Breast epithelium (tissue), 3 donors: ENCODE measurements around the gene MEF2D.

Experiments used
- POLR2A ChIP-seq: fragments of 450-650 bp; IDR thresholded peaks from one replicate; pipeline ENCODE4 v1.6.1; 2016; ENCODE audit warnings: antibody characterized with exemption, mild to moderate bottlenecking, moderate library complexity
- TF ChIP-seq, protein P1 (sequence below), 3 donors: fragments of 450-650 bp; IDR thresholded peaks; one replicate each; pipeline ENCODE4 v1.5.1; 2016 to 2017; ENCODE audit warnings: antibody characterized with exemption in 3 of 3, mild to moderate bottlenecking in 3 of 3, moderate library complexity in 3 of 3

- TF ChIP-seq POLR2A, result no peak
- TF ChIP-seq, protein P1, sequence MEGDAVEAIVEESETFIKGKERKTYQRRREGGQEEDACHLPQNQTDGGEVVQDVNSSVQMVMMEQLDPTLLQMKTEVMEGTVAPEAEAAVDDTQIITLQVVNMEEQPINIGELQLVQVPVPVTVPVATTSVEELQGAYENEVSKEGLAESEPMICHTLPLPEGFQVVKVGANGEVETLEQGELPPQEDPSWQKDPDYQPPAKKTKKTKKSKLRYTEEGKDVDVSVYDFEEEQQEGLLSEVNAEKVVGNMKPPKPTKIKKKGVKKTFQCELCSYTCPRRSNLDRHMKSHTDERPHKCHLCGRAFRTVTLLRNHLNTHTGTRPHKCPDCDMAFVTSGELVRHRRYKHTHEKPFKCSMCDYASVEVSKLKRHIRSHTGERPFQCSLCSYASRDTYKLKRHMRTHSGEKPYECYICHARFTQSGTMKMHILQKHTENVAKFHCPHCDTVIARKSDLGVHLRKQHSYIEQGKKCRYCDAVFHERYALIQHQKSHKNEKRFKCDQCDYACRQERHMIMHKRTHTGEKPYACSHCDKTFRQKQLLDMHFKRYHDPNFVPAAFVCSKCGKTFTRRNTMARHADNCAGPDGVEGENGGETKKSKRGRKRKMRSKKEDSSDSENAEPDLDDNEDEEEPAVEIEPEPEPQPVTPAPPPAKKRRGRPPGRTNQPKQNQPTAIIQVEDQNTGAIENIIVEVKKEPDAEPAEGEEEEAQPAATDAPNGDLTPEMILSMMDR (IDR thresholded peaks at IDR 0.05), result no peak
Measured at GRCh38 chr1:156461109-156461508, 39.5 kb downstream of the MEF2D start.
